Trophoblast cell (in vitro differentiated cells and primary cell): ENCODE results near the gene TBCD.

Source experiments
- DNase-seq, 2 donors: peaks; one replicate each; pipeline ENCODE4 v3.0.0-alpha.2; 2016
- H2AFZ ChIP-seq: 2 replicates; pipeline ENCODE4 v1.6.1; 2013; ENCODE audit warnings: low read length, moderate library complexity, mild to moderate bottlenecking; ENCODE audit not compliant: insufficient read depth, poor library complexity
- H2AK5ac ChIP-seq: 2 replicates; pipeline ENCODE4 v1.6.1; 2013; ENCODE audit warnings: mild to moderate bottlenecking, low read length
- H2BK120ac ChIP-seq: 2 replicates; pipeline ENCODE4 v1.6.1; 2013; ENCODE audit warnings: low read length, mild to moderate bottlenecking, moderate library complexity; ENCODE audit not compliant: insufficient read depth, poor library complexity
- H2BK12ac ChIP-seq: 2 replicates; pipeline ENCODE4 v1.6.1; 2013; ENCODE audit warnings: mild to moderate bottlenecking, low read length, moderate library complexity
- H2BK5ac ChIP-seq: 2 replicates; pipeline ENCODE4 v1.6.1; 2013; ENCODE audit warnings: low read length, low read depth, moderate library complexity, mild to moderate bottlenecking; ENCODE audit not compliant: poor library complexity
- H3K14ac ChIP-seq: 2 replicates; pipeline ENCODE4 v1.6.1; 2013; ENCODE audit warnings: mild to moderate bottlenecking, low read length
- H3K18ac ChIP-seq: 2 replicates; pipeline ENCODE4 v1.6.1; 2013; ENCODE audit warnings: mild to moderate bottlenecking, low read length
- H3K23ac ChIP-seq: 2 replicates; pipeline ENCODE4 v1.6.1; 2013; ENCODE audit warnings: low read length
- H3K27ac ChIP-seq: 2 replicates; pipeline ENCODE4 v1.5.1; 2013; ENCODE audit warnings: low read depth, mild to moderate bottlenecking, inconsistent platforms, low read length, moderate library complexity
- H3K27me3 ChIP-seq: 2 replicates; pipeline ENCODE4 v1.6.1; 2013; ENCODE audit warnings: inconsistent platforms, mild to moderate bottlenecking, low read length, moderate library complexity; ENCODE audit not compliant: insufficient read depth
- H3K36me3 ChIP-seq, 2 experiments: 1 replicate in 1 of 2; 2 replicates in 1 of 2; pipeline ENCODE4 v1.6.1; 2013; ENCODE audit warnings: low read length in 2 of 2, mild to moderate bottlenecking in 2 of 2, moderate library complexity in 1 of 2; ENCODE audit not compliant: insufficient read depth in 2 of 2, control insufficient read depth in 1 of 2
- H3K4ac ChIP-seq: 2 replicates; pipeline ENCODE4 v1.6.1; 2013; ENCODE audit warnings: low read depth, mild to moderate bottlenecking, low read length, moderate library complexity
- H3K4me1 ChIP-seq, 2 experiments: 1 replicate in 1 of 2; 2 replicates in 1 of 2; pipeline ENCODE4 v1.6.1; 2013; ENCODE audit warnings: low read length in 2 of 2, mild to moderate bottlenecking in 2 of 2, moderate library complexity in 1 of 2; ENCODE audit not compliant: insufficient read depth in 2 of 2, control insufficient read depth in 1 of 2
- H3K4me2 ChIP-seq: 2 replicates; pipeline ENCODE4 v1.6.1; 2013; ENCODE audit warnings: inconsistent platforms, mild to moderate bottlenecking, low read length, moderate library complexity
- H3K4me3 ChIP-seq: 2 replicates; pipeline ENCODE4 v1.5.1; 2013; ENCODE audit warnings: mild to moderate bottlenecking, low read depth, low read length, inconsistent platforms
- H3K79me1 ChIP-seq: one replicate; pipeline ENCODE4 v1.6.1; 2013; ENCODE audit warnings: low read length
- H3K79me2 ChIP-seq: 2 replicates; pipeline ENCODE4 v1.6.1; 2013; ENCODE audit warnings: low read length, mild to moderate bottlenecking; ENCODE audit not compliant: control insufficient read depth, insufficient read depth, poor library complexity
- H3K9ac ChIP-seq: 2 replicates; pipeline ENCODE4 v1.6.1; 2013; ENCODE audit warnings: mild to moderate bottlenecking, low read length
- H3K9me3 ChIP-seq: 2 replicates; pipeline ENCODE4 v1.6.1; 2013; ENCODE audit warnings: low read depth, mild to moderate bottlenecking, control low read depth, inconsistent platforms, low read length; ENCODE audit not compliant: insufficient read depth
- H4K12ac ChIP-seq: 2 replicates; pipeline ENCODE4 v1.6.1; 2013; ENCODE audit warnings: low read depth, mild to moderate bottlenecking, low read length, moderate library complexity
- H4K8ac ChIP-seq: 2 replicates; pipeline ENCODE4 v1.6.1; 2013; ENCODE audit warnings: low read depth, mild to moderate bottlenecking, low read length, moderate library complexity
- H4K91ac ChIP-seq: one replicate; pipeline ENCODE4 v1.6.1; 2013; ENCODE audit warnings: low read depth, mild to moderate bottlenecking, low read length, moderate library complexity
- WGBS: extraction: QIAGEN DNeasy Blood & Tissue Kit; methylation state at CpG from one replicate; pipeline ENCODE4 v1.1.7; 2013; ENCODE audit warnings: missing lambda C conversion rate; ENCODE audit not compliant: insufficient read length, insufficient coverage; ENCODE audit errors: extremely low coverage; 5-methylcytosine and 5-hydroxymethylcytosine counted together

The TBCD gene

GRCh38 chr17:82930924-82931698, 179.2 kb downstream of the TBCD start:
- no peak overlapping the region for H3K4me2 ChIP-seq
- no peaks in the 10 kb centered on the region for H3K27me3 ChIP-seq
- no peaks in the 10 kb centered on the region for H3K9me3 ChIP-seq
- H3K23ac ChIP-seq, result no peak overlapping the region
- H4K12ac ChIP-seq, result no peak overlapping the region
- no peak overlapping the region for H4K91ac ChIP-seq
- no CpG with 5 or more reads among the region's 39 CpGs for WGBS
- peaks cover 52 to 60% of the 10 kb centered on the region in 2 experiments for H3K36me3 ChIP-seq
- H3K27ac ChIP-seq, result no peak overlapping the region
- no peak overlapping the region for H3K18ac ChIP-seq
- no peak overlapping the region for H3K4me3 ChIP-seq
- H3K9ac ChIP-seq, result no peak overlapping the region
- no peak overlapping the region for H3K14ac ChIP-seq
- H3K79me2 ChIP-seq, result no peaks in the 10 kb centered on the region
- H2AK5ac ChIP-seq, result no peak overlapping the region
- H2BK12ac ChIP-seq, result no peak overlapping the region
- no peaks in the 10 kb centered on the region for H3K79me1 ChIP-seq
- H2BK5ac ChIP-seq, result no peak overlapping the region
- no peak overlapping the region for H2AFZ ChIP-seq
- no peak overlapping the region for H3K4ac ChIP-seq
- no peak overlapping the region for H4K8ac ChIP-seq
- no peaks in the 10 kb centered on the region for H3K4me1 ChIP-seq
- H2BK120ac ChIP-seq, result no peak overlapping the region
- DNase-seq, result no peak

- Histone ChIP-seq H4K8ac (no peak overlapping the region), H3K9ac (no peak overlapping the region), H3K4ac (no peak overlapping the region), H3K14ac (no peak overlapping the region), H3K4me1 (no peaks in the 10 kb centered on the region), H3K27me3 (no peaks in the 10 kb centered on the region), H4K12ac (no peak overlapping the region), H3K23ac (no peak overlapping the region), H3K27ac (no peak overlapping the region), H2BK5ac (no peak overlapping the region), H3K4me3 (no peak overlapping the region), H3K9me3 (no peaks in the 10 kb centered on the region), H3K18ac (no peak overlapping the region), H4K91ac (no peak overlapping the region), H2AFZ (no peak overlapping the region), H2AK5ac (no peak overlapping the region), H3K4me2 (no peak overlapping the region), H2BK12ac (no peak overlapping the region), H3K36me3 (peaks cover 47 to 53% of the 10 kb centered on the region in 2 experiments), H2BK120ac (no peak overlapping the region), H3K79me1 (no peaks in the 10 kb centered on the region), H3K79me2 (no peaks in the 10 kb centered on the region)
- WGBS, result no CpG with 5 or more reads among the region's 29 CpGs
- peak in 1 of 2 donors; percentile 22 for DNase-seq
These were observed 180.0 kb downstream of the TBCD start for GRCh38 chr17:82931699-82932517.

GRCh38 chr17:82932518-82933310, 180.8 kb downstream of the TBCD start:
- H3K4me1 ChIP-seq, result no peaks in the 10 kb centered on the region
- H4K8ac ChIP-seq, result no peak overlapping the region
- H3K9me3 ChIP-seq, result no peaks in the 10 kb centered on the region
- H3K18ac ChIP-seq, result no peak overlapping the region
- peaks cover 47 to 49% of the 10 kb centered on the region in 2 experiments for H3K36me3 ChIP-seq
- H2BK5ac ChIP-seq, result no peak overlapping the region
- H4K12ac ChIP-seq, result no peak overlapping the region
- H3K4me2 ChIP-seq, result no peak overlapping the region
- H2AFZ ChIP-seq, result no peak overlapping the region
- no peak overlapping the region for H2BK120ac ChIP-seq
- no peak overlapping the region for H3K4ac ChIP-seq
- H2BK12ac ChIP-seq, result no peak overlapping the region
- H3K9ac ChIP-seq, result no peak overlapping the region
- no peaks in the 10 kb centered on the region for H3K79me2 ChIP-seq
- no peak overlapping the region for H3K27ac ChIP-seq
- H3K27me3 ChIP-seq, result no peaks in the 10 kb centered on the region
- no peak overlapping the region for H3K14ac ChIP-seq
- H2AK5ac ChIP-seq, result no peak overlapping the region
- no peaks in the 10 kb centered on the region for H3K79me1 ChIP-seq
- no peak overlapping the region for H4K91ac ChIP-seq
- no peak overlapping the region for H3K23ac ChIP-seq
- DNase-seq, result no peak
- no peak overlapping the region for H3K4me3 ChIP-seq
- no CpG with 5 or more reads among the region's 28 CpGs for WGBS

- no peak overlapping the region for H2AFZ ChIP-seq
- no peaks in the 10 kb centered on the region for H3K9me3 ChIP-seq
- no peak overlapping the region for H3K27ac ChIP-seq
- H2BK5ac ChIP-seq, result no peak overlapping the region
- DNase-seq, result no peak
- no peak overlapping the region for H2AK5ac ChIP-seq
- H3K14ac ChIP-seq, result no peak overlapping the region
- H3K4me1 ChIP-seq, result no peaks in the 10 kb centered on the region
- H3K18ac ChIP-seq, result no peak overlapping the region
- H3K4ac ChIP-seq, result no peak overlapping the region
- H3K4me3 ChIP-seq, result no peak overlapping the region
- no peak overlapping the region for H3K9ac ChIP-seq
- H4K12ac ChIP-seq, result no peak overlapping the region
- no CpG with 5 or more reads among the region's 15 CpGs for WGBS
- no peak overlapping the region for H3K4me2 ChIP-seq
- no peak overlapping the region for H4K8ac ChIP-seq
- H4K91ac ChIP-seq, result no peak overlapping the region
- H3K36me3 ChIP-seq, result peaks cover 40 to 48% of the 10 kb centered on the region in 2 experiments
- H3K79me2 ChIP-seq, result no peaks in the 10 kb centered on the region
- no peak overlapping the region for H3K23ac ChIP-seq
- no peaks in the 10 kb centered on the region for H3K79me1 ChIP-seq
- no peak overlapping the region for H2BK12ac ChIP-seq
- no peaks in the 10 kb centered on the region for H3K27me3 ChIP-seq
- no peak overlapping the region for H2BK120ac ChIP-seq
These were observed 182.0 kb downstream of the TBCD start for GRCh38 chr17:82933911-82934310.
